GM23248 (cell line): Measurements from ENCODE around the gene CAVIN2. TPM values are rescaled to one million over a fixed set of nuclear protein-coding genes. Genes with fewer than 3 reads are reported as not detected.

Experiments used
- DNase-seq: peaks from one replicate; pipeline ENCODE4 v3.0.0-alpha.2; 2015
- H2AFZ ChIP-seq: fragments of 200-600 bp; sonication (generic); 2 replicates; pipeline ENCODE4 v1.6.1; 2016; ENCODE audit warnings: antibody characterized with exemption
- H3F3A ChIP-seq: fragments of 200-600 bp; sonication (generic); 2 replicates; pipeline ENCODE4 v1.6.1; 2016; ENCODE audit warnings: mild to moderate bottlenecking, antibody characterized with exemption, mixed run types; ENCODE audit not compliant: insufficient read depth
- H3K27ac ChIP-seq: fragments of 200-600 bp; sonication (generic); 2 replicates; pipeline ENCODE4 v1.5.1; 2016; ENCODE audit warnings: mild to moderate bottlenecking
- H3K27me3 ChIP-seq: fragments of 200-600 bp; sonication (generic); replicated peaks from 2 replicates; pipeline ENCODE4 v1.6.1; 2016; ENCODE audit warnings: mild to moderate bottlenecking; ENCODE audit not compliant: insufficient read depth
- H3K36me3 ChIP-seq: fragments of 200-600 bp; sonication (generic); 2 replicates; pipeline ENCODE4 v1.6.1; 2016; ENCODE audit warnings: low read depth, mild to moderate bottlenecking
- H3K4me1 ChIP-seq: fragments of 200-600 bp; sonication (generic); 2 replicates; pipeline ENCODE4 v1.6.1; 2016; ENCODE audit warnings: mild to moderate bottlenecking; ENCODE audit not compliant: insufficient read depth
- H3K4me2 ChIP-seq: fragments of 200-600 bp; sonication (generic); one replicate; pipeline ENCODE4 v1.6.1; 2016; ENCODE audit warnings: mild to moderate bottlenecking; ENCODE audit not compliant: unreplicated experiment
- H3K4me3 ChIP-seq: fragments of 200-600 bp; sonication (generic); 2 replicates; pipeline ENCODE4 v1.5.1; 2016; ENCODE audit warnings: mild to moderate bottlenecking
- H3K79me2 ChIP-seq: fragments of 200-600 bp; sonication (generic); 2 replicates; pipeline ENCODE4 v1.6.1; 2016; ENCODE audit warnings: mild to moderate bottlenecking; ENCODE audit not compliant: insufficient read depth
- H3K9ac ChIP-seq: fragments of 200-600 bp; sonication (generic); 2 replicates; pipeline ENCODE4 v1.6.1; 2016; ENCODE audit warnings: mild to moderate bottlenecking
- H3K9me2 ChIP-seq: fragments of 200-600 bp; sonication (generic); 2 replicates; pipeline ENCODE4 v1.6.1; 2016; ENCODE audit warnings: mixed run types, mild to moderate bottlenecking, moderate library complexity; ENCODE audit not compliant: insufficient read depth
- H3K9me3 ChIP-seq: fragments of 200-600 bp; sonication (generic); one replicate; pipeline ENCODE4 v1.6.1; 2017; ENCODE audit warnings: low read depth
- H4K20me1 ChIP-seq: fragments of 200-600 bp; sonication (generic); 2 replicates; pipeline ENCODE4 v1.6.0; 2016; ENCODE audit not compliant: insufficient read depth
- EZH2 ChIP-seq: fragments of 200-600 bp; sonication (generic); IDR thresholded peaks from 2 replicates; pipeline ENCODE4 v1.6.1; 2018; ENCODE audit warnings: antibody characterized with exemption, mild to moderate bottlenecking; ENCODE audit not compliant: insufficient read depth, poor library complexity, severe bottlenecking
- EZH2phosphoT487 ChIP-seq: fragments of 200-600 bp; sonication (generic); IDR thresholded peaks from 2 replicates; pipeline ENCODE4 v1.6.1; 2018; ENCODE audit warnings: antibody characterized with exemption, moderate library complexity, mild to moderate bottlenecking, low read depth; ENCODE audit not compliant: insufficient read depth
- WGBS, 2 experiments: methylation state at CpG; one replicate each; pipeline ENCODE4 v1.1.6; 2015 to 2017; ENCODE audit warnings: low lambda C conversion rate in 2 of 2, low coverage in 1 of 2; ENCODE audit errors: missing lambda C conversion rate in 2 of 2; 5-methylcytosine and 5-hydroxymethylcytosine counted together
- in situ Hi-C: fragments of 300-500 bp; cut with MboI; formaldehyde crosslinking; loops from 2 replicates; pipeline ENCODE4 v1.15.0; 2020
- polyA plus RNA-seq: library from polyadenylated mRNA; unstranded; fragments of >200 nt; fragmentation: Nextera tagmentation; extraction: Ambion mirVana; gene quantifications from 2 replicates; pipeline ENCODE4 v1.2.1, GENCODE V29; 2016
- total RNA-seq: library from RNA; depleted of rRNA; stranded (reverse); fragments of >200 nt; shearing (Covaris generic); gene quantifications from 2 replicates; pipeline ENCODE4 v1.2.3, GENCODE V29; 2014

CAVIN2 gene
- total and polyA plus RNA-seq, 2 experiments from 2014 or later, result 3.1 to 5.2 TPM

- H2AFZ ChIP-seq, result no peak overlapping the region
- H4K20me1 ChIP-seq, result no peaks in the 10 kb centered on the region
- in situ Hi-C loops, result no loop called here
- 83 to 91% methylated on average over 3 of the region's 3 CpGs for WGBS, 2 experiments
- H3K4me2 ChIP-seq, result no peak overlapping the region
- no peaks in the 10 kb centered on the region for H3K79me2 ChIP-seq
- peaks cover 16% of the 10 kb centered on the region; the same call in 1 of the 2 replicates for H3F3A ChIP-seq
- TF ChIP-seq EZH2phosphoT487 (no peak), EZH2 (no peak)
- no peak overlapping the region for H3K9ac ChIP-seq
- DNase-seq, result no peak
- no peak overlapping the region for H3K27ac ChIP-seq
- H3K9me2 ChIP-seq, result no peaks in the 10 kb centered on the region
- no peaks in the 10 kb centered on the region for H3K27me3 ChIP-seq
- H3K9me3 ChIP-seq, result no peaks in the 10 kb centered on the region
- no peaks in the 10 kb centered on the region for H3K36me3 ChIP-seq
- no peak overlapping the region for H3K4me3 ChIP-seq
- H3K4me1 ChIP-seq, result peaks cover 42% of the 10 kb centered on the region
These were observed 11.0 kb upstream of the CAVIN2 start for GRCh38 chr2:191857886-191858285.

- Histone ChIP-seq H3K4me2 (no peak overlapping the region), H3K4me3 (no peak overlapping the region), H3F3A (0 out of 2 replicates have a peak, but pooled peaks cover 16% of the 10 kb centered on the region), H3K27ac (no peak overlapping the region), H3K9me3 (no peaks in the 10 kb centered on the region), H3K27me3 (no peaks in the 10 kb centered on the region), H3K9ac (no peak overlapping the region), H4K20me1 (no peaks in the 10 kb centered on the region), H3K9me2 (no peaks in the 10 kb centered on the region), H3K4me1 (peaks cover 36% of the 10 kb centered on the region), H3K79me2 (no peaks in the 10 kb centered on the region), H3K36me3 (no peaks in the 10 kb centered on the region), H2AFZ (no peak overlapping the region)
- peak; percentile 55 for DNase-seq
- TF ChIP-seq EZH2phosphoT487 (no peak), EZH2 (no peak)
- 46 to 52% methylated on average over 2 of the region's 2 CpGs for WGBS, 2 experiments
- in situ Hi-C loops, result no loop called here
These were observed 10.4 kb upstream of the CAVIN2 start for GRCh38 chr2:191857259-191857805.

GRCh38 chr2:191856111-191856876, 9.4 kb upstream of the CAVIN2 start:
- no peak overlapping the region for H3K27ac ChIP-seq
- no peak overlapping the region for H3K4me3 ChIP-seq
- H2AFZ ChIP-seq, result no peak overlapping the region
- no peaks in the 10 kb centered on the region for H3K79me2 ChIP-seq
- no peaks in the 10 kb centered on the region for H3K27me3 ChIP-seq
- H3F3A ChIP-seq, result 0 out of 2 replicates have a peak, but pooled peaks cover 12% of the 10 kb centered on the region
- no peaks in the 10 kb centered on the region for H4K20me1 ChIP-seq
- 96 to 97% methylated on average over 7 of the region's 7 CpGs for WGBS, 2 experiments
- no peak for TF ChIP-seq EZH2
- no peak for TF ChIP-seq EZH2phosphoT487
- in situ Hi-C loops, result no loop called here
- no peaks in the 10 kb centered on the region for H3K9me2 ChIP-seq
- H3K9ac ChIP-seq, result no peak overlapping the region
- H3K9me3 ChIP-seq, result no peaks in the 10 kb centered on the region
- peaks cover 30% of the 10 kb centered on the region for H3K4me1 ChIP-seq
- H3K4me2 ChIP-seq, result no peak overlapping the region
- no peak for DNase-seq
- no peaks in the 10 kb centered on the region for H3K36me3 ChIP-seq

- in situ Hi-C loops, result no loop called here
- H3K9me3 ChIP-seq, result no peaks in the 10 kb centered on the region
- no peak overlapping the region for H2AFZ ChIP-seq
- DNase-seq, result no peak
- peaks cover 30% of the 10 kb centered on the region for H3K4me1 ChIP-seq
- H3K36me3 ChIP-seq, result no peaks in the 10 kb centered on the region
- TF ChIP-seq EZH2phosphoT487 (no peak), EZH2 (no peak)
- H3K4me2 ChIP-seq, result no peak overlapping the region
- no peak overlapping the region for H3K4me3 ChIP-seq
- WGBS, 2 experiments, result 89 to 96% methylated on average over 5 of the region's 5 CpGs
- no peak overlapping the region for H3K9ac ChIP-seq
- no peaks in the 10 kb centered on the region for H4K20me1 ChIP-seq
- no peaks in the 10 kb centered on the region for H3K27me3 ChIP-seq
- no peaks in the 10 kb centered on the region for H3K79me2 ChIP-seq
- no peak overlapping the region for H3K27ac ChIP-seq
- H3K9me2 ChIP-seq, result no peaks in the 10 kb centered on the region
- H3F3A ChIP-seq, result 0 out of 2 replicates have a peak, but pooled peaks cover 12% of the 10 kb centered on the region
These were observed 8.5 kb upstream of the CAVIN2 start for GRCh38 chr2:191855382-191855781.
